MM.1S (cell line): ENCODE results near the gene OVCH1.

Experiments
- CTCF ChIP-seq: fragments of 300-600 bp; sonication (generic); IDR thresholded peaks from 2 replicates; pipeline ENCODE4 v1.5.1; 2016; ENCODE audit warnings: antibody characterized with exemption, low read length, mixed read lengths
- EZH2 ChIP-seq: fragments of 300-600 bp; sonication (generic); optimal IDR thresholded peaks from 2 replicates; pipeline ENCODE3; 2017; ENCODE audit warnings: low read depth, mild to moderate bottlenecking, antibody characterized with exemption, low read length, mixed read lengths
- EZH2phosphoT487 ChIP-seq: fragments of 300-600 bp; sonication (generic); IDR thresholded peaks from 2 replicates; pipeline ENCODE4 v1.6.1; 2018; ENCODE audit warnings: antibody characterized with exemption, low read length

GRCh38 chr12:29398495-29398894, 99.0 kb downstream of the OVCH1 start:
- TF ChIP-seq CTCF = no peak
- TF ChIP-seq EZH2phosphoT487 = no peak
- TF ChIP-seq EZH2 = no peak
